Neutrophil (primary cell): ENCODE measurements around the gene UST.

Experiments used
- H3K27ac ChIP-seq: fragments of 200-600 bp; sonication (generic); 2 replicates; pipeline ENCODE4 v1.5.1; 2016; ENCODE audit warnings: mild to moderate bottlenecking, moderate library complexity
- H3K27me3 ChIP-seq: fragments of 200-600 bp; sonication (generic); 2 replicates; pipeline ENCODE4 v1.6.0; 2016; ENCODE audit warnings: mild to moderate bottlenecking
- H3K36me3 ChIP-seq: fragments of 200-600 bp; sonication (generic); 2 replicates; pipeline ENCODE4 v1.5.1; 2017
- H3K4me1 ChIP-seq, 2 experiments: fragments of 200-600 bp in 1 of 2; sonication (generic) in 1 of 2; 1 replicate in 1 of 2; 2 replicates in 1 of 2; pipeline versions ENCODE4 v1.5.1 to v1.6.1; 2013 to 2016; ENCODE audit warnings: low read depth in 1 of 2, low read length in 1 of 2, mild to moderate bottlenecking in 1 of 2, moderate library complexity in 1 of 2; ENCODE audit not compliant: control insufficient read depth in 1 of 2, insufficient read depth in 1 of 2
- H3K4me3 ChIP-seq, 2 experiments: fragments of 200-600 bp in 1 of 2; sonication (generic) in 1 of 2; 1 replicate in 1 of 2; 2 replicates in 1 of 2; pipeline ENCODE4 v1.5.1; 2013 to 2016; ENCODE audit warnings: low read depth in 1 of 2, low read length in 1 of 2, mild to moderate bottlenecking in 1 of 2, moderate library complexity in 1 of 2
- H3K9me3 ChIP-seq: fragments of 200-600 bp; sonication (generic); 2 replicates; pipeline ENCODE4 v1.5.1; 2016
- TF ChIP-seq, protein P1 (sequence below): fragments of 200-600 bp; sonication (generic); IDR thresholded peaks from 2 replicates; pipeline ENCODE4 v1.5.1; 2016; ENCODE audit warnings: antibody characterized with exemption

The UST gene

GRCh38 chr6:149054559-149055194, 307.8 kb downstream of the UST start:
- H3K4me3 ChIP-seq: no peak overlapping the region
- TF ChIP-seq, protein P1, sequence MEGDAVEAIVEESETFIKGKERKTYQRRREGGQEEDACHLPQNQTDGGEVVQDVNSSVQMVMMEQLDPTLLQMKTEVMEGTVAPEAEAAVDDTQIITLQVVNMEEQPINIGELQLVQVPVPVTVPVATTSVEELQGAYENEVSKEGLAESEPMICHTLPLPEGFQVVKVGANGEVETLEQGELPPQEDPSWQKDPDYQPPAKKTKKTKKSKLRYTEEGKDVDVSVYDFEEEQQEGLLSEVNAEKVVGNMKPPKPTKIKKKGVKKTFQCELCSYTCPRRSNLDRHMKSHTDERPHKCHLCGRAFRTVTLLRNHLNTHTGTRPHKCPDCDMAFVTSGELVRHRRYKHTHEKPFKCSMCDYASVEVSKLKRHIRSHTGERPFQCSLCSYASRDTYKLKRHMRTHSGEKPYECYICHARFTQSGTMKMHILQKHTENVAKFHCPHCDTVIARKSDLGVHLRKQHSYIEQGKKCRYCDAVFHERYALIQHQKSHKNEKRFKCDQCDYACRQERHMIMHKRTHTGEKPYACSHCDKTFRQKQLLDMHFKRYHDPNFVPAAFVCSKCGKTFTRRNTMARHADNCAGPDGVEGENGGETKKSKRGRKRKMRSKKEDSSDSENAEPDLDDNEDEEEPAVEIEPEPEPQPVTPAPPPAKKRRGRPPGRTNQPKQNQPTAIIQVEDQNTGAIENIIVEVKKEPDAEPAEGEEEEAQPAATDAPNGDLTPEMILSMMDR: no peak
- no peaks in the 10 kb centered on the region for H3K4me1 ChIP-seq
- no peak overlapping the region for H3K27ac ChIP-seq
- H3K9me3 ChIP-seq: no peaks in the 10 kb centered on the region
- peaks cover 12% of the 10 kb centered on the region for H3K27me3 ChIP-seq
- no peaks in the 10 kb centered on the region for H3K36me3 ChIP-seq

- TF ChIP-seq, protein P1: no peak
- H3K4me3 ChIP-seq: no peak overlapping the region
- peaks cover 19% of the 10 kb centered on the region for H3K27me3 ChIP-seq
- H3K9me3 ChIP-seq: no peaks in the 10 kb centered on the region
- H3K36me3 ChIP-seq: no peaks in the 10 kb centered on the region
- peaks cover 0 to 4% of the 10 kb centered on the region in 2 experiments for H3K4me1 ChIP-seq
- no peak overlapping the region for H3K27ac ChIP-seq
Observed at GRCh38 chr6:149055195-149055899, 308.5 kb downstream of the UST start.

GRCh38 chr6:149056777-149057463, 310.1 kb downstream of the UST start:
- H3K9me3 ChIP-seq: no peaks in the 10 kb centered on the region
- peaks cover 35% of the 10 kb centered on the region for H3K27me3 ChIP-seq
- peaks cover 0 to 8% of the 10 kb centered on the region in 2 experiments for H3K4me1 ChIP-seq
- TF ChIP-seq, protein P1: no peak
- H3K27ac ChIP-seq: no peak overlapping the region
- H3K36me3 ChIP-seq: no peaks in the 10 kb centered on the region
- no peak overlapping the region for H3K4me3 ChIP-seq

- Histone ChIP-seq H3K27ac (no peak overlapping the region), H3K4me1 (peaks cover 0 to 8% of the 10 kb centered on the region in 2 experiments), H3K36me3 (no peaks in the 10 kb centered on the region), H3K4me3 (no peak overlapping the region), H3K27me3 (peaks cover 40% of the 10 kb centered on the region), H3K9me3 (no peaks in the 10 kb centered on the region)
- TF ChIP-seq, protein P1: no peak
Observed at GRCh38 chr6:149057464-149057840, 310.6 kb downstream of the UST start.

DNA sequence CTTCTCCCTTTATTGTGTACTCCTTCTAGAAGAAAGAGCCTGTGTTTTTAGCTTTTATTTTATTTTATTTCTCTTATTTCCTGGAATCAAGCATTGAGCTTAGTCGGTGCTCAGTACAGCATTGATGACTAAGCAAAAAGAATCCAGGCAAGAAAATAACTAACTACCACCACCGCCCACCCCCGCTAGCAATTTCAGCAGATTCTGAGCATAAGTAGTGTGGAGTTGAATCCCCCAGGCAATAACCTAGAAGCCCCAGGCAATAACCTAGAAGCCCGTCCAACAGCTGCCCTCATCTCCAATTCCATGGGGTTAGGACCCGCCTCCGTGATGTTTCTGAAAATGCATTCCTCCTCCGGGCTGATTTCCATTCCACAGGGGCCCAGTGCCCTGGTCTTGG, 312.7 kb downstream of the UST start:
- Histone ChIP-seq H3K4me1 (peaks cover 0 to 8% of the 10 kb centered on the region in 2 experiments), H3K36me3 (no peaks in the 10 kb centered on the region), H3K27ac (no peak overlapping the region), H3K27me3 (peaks cover 46% of the 10 kb centered on the region), H3K9me3 (no peaks in the 10 kb centered on the region), H3K4me3 (no peak overlapping the region)
- TF ChIP-seq, protein P1: no peak
